HEK293 (cell line): ENCODE data around the gene TOR1AIP2.

ENCODE experiments used
- CTCF ChIA-PET: fragments of 350-600 bp; formaldehyde crosslinking; extraction: SDS; loops from one replicate; lab custom pipeline; 2021; ENCODE audit warnings: antibody characterized with exemption; lab: Yijun Ruan, JAX
- POLR2A ChIA-PET: fragments of 300-600 bp; formaldehyde crosslinking; extraction: SDS; loops from one replicate; lab custom pipeline; 2020; ENCODE audit warnings: antibody characterized with exemption, inconsistent platforms; lab: Yijun Ruan, JAX
- H3K27ac ChIP-seq: fragments of 200-500 bp; sonication (Bioruptor generic); 2 replicates; pipeline ENCODE4 v1.5.1; 2014; ENCODE audit warnings: low read depth, low read length, control low read depth, inconsistent platforms; ENCODE audit errors: extremely low read depth
- H3K36me3 ChIP-seq, 2 experiments: fragments of 200-500 bp in 1 of 2; sonication (Bioruptor generic) in 1 of 2; 1 replicate in 1 of 2; 2 replicates in 1 of 2; pipeline ENCODE4 v1.5.1; 2014 to 2017; ENCODE audit warnings: inconsistent platforms in 2 of 2, low read length in 2 of 2; ENCODE audit not compliant: control insufficient read depth in 2 of 2, insufficient read depth in 1 of 2
- H3K4me1 ChIP-seq: fragments of 200-500 bp; sonication (Bioruptor generic); 2 replicates; pipeline ENCODE4 v1.5.1; 2014; ENCODE audit warnings: mild to moderate bottlenecking, low read length, inconsistent platforms; ENCODE audit not compliant: control insufficient read depth, insufficient read depth
- H3K4me3 ChIP-seq: 2 replicates; pipeline ENCODE4 v1.5.1; 2011; ENCODE audit warnings: low read depth, mild to moderate bottlenecking, control low read depth, low read length, moderate library complexity
- H3K9me3 ChIP-seq: fragments of 200-500 bp; sonication (Bioruptor generic); 2 replicates; pipeline ENCODE4 v1.5.1; 2014; ENCODE audit warnings: low read depth, low read length, inconsistent platforms; ENCODE audit not compliant: control insufficient read depth, insufficient read depth
- SCRT1 ChIP-seq: fragments of 450-650 bp; formaldehyde crosslinking; IDR thresholded peaks from 2 replicates; pipeline ENCODE4 v1.5.1; 2016; ENCODE audit warnings: missing biosample characterization, missing genetic modification characterization, borderline replicate concordance
- ZBTB20 ChIP-seq: fragments of 450-650 bp; formaldehyde crosslinking; IDR thresholded peaks from 2 replicates; pipeline ENCODE4 v1.5.1; 2016; ENCODE audit warnings: missing biosample characterization, missing genetic modification characterization
- ZIC2 ChIP-seq: fragments of 450-650 bp; formaldehyde crosslinking; IDR thresholded peaks from 2 replicates; pipeline ENCODE4 v1.5.1; 2016; ENCODE audit warnings: missing biosample characterization, missing genetic modification characterization
- ZNF391 ChIP-seq: fragments of 450-650 bp; formaldehyde crosslinking; IDR thresholded peaks from 2 replicates; pipeline ENCODE4 v1.5.1; 2016; ENCODE audit warnings: low read depth, missing biosample characterization, missing genetic modification characterization, borderline replicate concordance
- ZNF610 ChIP-seq: fragments of 450-650 bp; formaldehyde crosslinking; IDR thresholded peaks from 2 replicates; pipeline ENCODE4 v1.5.1; 2016; ENCODE audit warnings: missing biosample characterization, missing genetic modification characterization, borderline replicate concordance
- ZNF791 ChIP-seq: fragments of 450-650 bp; formaldehyde crosslinking; IDR thresholded peaks from 2 replicates; pipeline ENCODE4 v1.5.1; 2016; ENCODE audit warnings: missing biosample characterization, missing genetic modification characterization
- ZSCAN23 ChIP-seq: fragments of 450-650 bp; formaldehyde crosslinking; IDR thresholded peaks from 2 replicates; pipeline ENCODE4 v1.5.1; 2016; ENCODE audit warnings: missing biosample characterization, missing genetic modification characterization
- TF ChIP-seq, protein P1 (sequence below): fragments of 450-650 bp; formaldehyde crosslinking; conservative IDR thresholded peaks from 2 replicates; pipeline ENCODE4 v1.5.1; 2016; ENCODE audit warnings: low read depth, missing biosample characterization, missing genetic modification characterization
- TF ChIP-seq, protein P2 (sequence below): fragments of 450-650 bp; formaldehyde crosslinking; IDR thresholded peaks from 2 replicates; pipeline ENCODE4 v1.5.1; 2016; ENCODE audit warnings: missing biosample characterization, missing genetic modification characterization
- TF ChIP-seq, protein P3 (sequence below): fragments of 450-650 bp; formaldehyde crosslinking; IDR thresholded peaks from 2 replicates; pipeline ENCODE4 v1.5.1; 2016; ENCODE audit warnings: missing biosample characterization, missing genetic modification characterization, borderline replicate concordance
- TF ChIP-seq, protein P4 (sequence below): fragments of 450-650 bp; formaldehyde crosslinking; IDR thresholded peaks from 2 replicates; pipeline ENCODE4 v1.5.1; 2016; ENCODE audit warnings: missing biosample characterization, missing genetic modification characterization, low read depth

Gene TOR1AIP2

DNA sequence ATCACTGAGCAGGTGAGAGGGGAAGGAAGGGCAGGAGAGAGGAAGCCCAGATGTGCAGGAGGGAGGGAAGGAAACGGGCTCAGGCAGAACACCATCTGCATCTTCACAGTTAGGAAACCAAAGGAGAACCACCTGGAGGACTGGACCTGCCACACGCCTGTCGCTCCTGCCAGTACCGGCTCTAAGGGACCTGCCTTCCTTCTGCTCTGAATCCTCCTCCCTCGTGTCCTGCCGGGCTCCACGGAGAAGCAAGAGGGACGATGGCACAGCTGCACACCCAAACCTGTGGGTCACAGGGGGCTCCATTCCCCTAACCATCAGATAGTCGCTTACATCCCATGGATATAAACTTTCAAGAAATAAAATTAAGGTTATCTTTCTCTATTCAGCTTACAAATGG lies 56.1 kb downstream of the TOR1AIP2 start:
- H3K4me3 ChIP-seq, result no peak overlapping the region
- TF ChIP-seq, protein P1, sequence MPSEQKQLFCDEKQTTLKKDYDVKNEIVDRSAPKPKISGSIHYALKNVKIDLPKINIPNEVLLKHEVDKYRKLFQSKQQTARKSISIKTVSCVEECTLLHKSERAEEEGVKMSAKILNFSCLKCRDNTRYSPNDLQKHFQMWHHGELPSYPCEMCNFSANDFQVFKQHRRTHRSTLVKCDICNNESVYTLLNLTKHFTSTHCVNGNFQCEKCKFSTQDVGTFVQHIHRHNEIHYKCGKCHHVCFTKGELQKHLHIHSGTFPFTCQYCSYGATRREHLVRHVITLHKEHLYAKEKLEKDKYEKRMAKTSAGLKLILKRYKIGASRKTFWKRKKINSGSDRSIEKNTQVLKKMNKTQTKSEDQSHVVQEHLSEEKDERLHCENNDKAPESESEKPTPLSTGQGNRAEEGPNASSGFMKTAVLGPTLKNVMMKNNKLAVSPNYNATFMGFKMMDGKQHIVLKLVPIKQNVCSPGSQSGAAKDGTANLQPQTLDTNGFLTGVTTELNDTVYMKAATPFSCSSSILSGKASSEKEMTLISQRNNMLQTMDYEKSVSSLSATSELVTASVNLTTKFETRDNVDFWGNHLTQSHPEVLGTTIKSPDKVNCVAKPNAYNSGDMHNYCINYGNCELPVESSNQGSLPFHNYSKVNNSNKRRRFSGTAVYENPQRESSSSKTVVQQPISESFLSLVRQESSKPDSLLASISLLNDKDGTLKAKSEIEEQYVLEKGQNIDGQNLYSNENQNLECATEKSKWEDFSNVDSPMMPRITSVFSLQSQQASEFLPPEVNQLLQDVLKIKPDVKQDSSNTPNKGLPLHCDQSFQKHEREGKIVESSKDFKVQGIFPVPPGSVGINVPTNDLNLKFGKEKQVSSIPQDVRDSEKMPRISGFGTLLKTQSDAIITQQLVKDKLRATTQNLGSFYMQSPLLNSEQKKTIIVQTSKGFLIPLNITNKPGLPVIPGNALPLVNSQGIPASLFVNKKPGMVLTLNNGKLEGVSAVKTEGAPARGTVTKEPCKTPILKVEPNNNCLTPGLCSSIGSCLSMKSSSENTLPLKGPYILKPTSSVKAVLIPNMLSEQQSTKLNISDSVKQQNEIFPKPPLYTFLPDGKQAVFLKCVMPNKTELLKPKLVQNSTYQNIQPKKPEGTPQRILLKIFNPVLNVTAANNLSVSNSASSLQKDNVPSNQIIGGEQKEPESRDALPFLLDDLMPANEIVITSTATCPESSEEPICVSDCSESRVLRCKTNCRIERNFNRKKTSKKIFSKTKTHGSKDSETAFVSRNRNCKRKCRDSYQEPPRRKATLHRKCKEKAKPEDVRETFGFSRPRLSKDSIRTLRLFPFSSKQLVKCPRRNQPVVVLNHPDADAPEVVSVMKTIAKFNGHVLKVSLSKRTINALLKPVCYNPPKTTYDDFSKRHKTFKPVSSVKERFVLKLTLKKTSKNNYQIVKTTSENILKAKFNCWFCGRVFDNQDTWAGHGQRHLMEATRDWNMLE (tag by site-specific recombination), result no peak
- 0 out of 2 replicates have a peak, but pooled peaks have one; percentile 21 for TF ChIP-seq SCRT1
- TF ChIP-seq, all 188 proteins: peak for 1
- CTCF ChIA-PET, result interaction anchor here (1.5 to 3.0 kb wide), 2 partner anchors 11 to 113 kb away, joined by 6 to 18 read pairs; no protein-coding TSS in a partner anchor
- Histone ChIP-seq H3K9me3 (no peaks in the 10 kb centered on the region), H3K4me1 (no peaks in the 10 kb centered on the region), H3K27ac (no peak overlapping the region), H3K36me3 (no peaks in the 10 kb centered on the region)
- POLR2A ChIA-PET, result no interaction called here

DNA sequence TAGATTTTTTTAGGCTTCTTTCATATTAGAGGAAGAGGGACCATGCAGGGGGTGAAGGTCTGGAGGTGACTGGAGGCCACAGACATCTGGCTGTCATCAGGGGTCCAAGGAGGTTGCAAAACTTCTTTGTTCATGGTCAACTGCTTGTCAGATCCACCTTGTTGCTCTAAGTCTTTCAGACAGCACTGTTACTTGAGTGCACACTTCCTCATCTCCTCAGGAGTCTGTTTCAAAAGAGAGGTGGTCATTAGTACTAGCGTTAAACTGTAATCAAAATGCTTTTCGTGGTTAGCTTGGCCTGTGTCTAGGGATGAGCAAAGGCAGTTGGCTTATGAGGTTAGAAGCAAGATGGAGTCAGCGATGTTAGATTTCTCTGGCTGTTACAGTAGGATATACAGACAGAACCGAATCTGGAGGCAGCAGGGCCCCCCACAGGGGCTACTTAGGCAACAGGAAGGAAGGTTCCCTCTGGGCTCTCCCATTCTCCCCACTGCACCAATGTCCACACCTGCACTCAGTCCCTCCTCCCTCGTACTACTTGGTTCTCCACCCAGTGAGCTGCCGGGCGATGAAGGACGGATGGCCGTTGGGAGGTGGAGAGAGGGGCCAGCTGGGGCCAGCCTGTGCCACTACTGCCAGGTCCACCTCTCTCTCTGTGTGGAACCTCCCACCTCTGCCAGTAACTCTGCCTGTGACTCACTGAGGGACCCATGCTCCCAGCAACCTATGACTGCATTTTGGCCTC lies 57.2 kb downstream of the TOR1AIP2 start:
- no peak overlapping the region for H3K27ac ChIP-seq
- TF ChIP-seq, protein P2, sequence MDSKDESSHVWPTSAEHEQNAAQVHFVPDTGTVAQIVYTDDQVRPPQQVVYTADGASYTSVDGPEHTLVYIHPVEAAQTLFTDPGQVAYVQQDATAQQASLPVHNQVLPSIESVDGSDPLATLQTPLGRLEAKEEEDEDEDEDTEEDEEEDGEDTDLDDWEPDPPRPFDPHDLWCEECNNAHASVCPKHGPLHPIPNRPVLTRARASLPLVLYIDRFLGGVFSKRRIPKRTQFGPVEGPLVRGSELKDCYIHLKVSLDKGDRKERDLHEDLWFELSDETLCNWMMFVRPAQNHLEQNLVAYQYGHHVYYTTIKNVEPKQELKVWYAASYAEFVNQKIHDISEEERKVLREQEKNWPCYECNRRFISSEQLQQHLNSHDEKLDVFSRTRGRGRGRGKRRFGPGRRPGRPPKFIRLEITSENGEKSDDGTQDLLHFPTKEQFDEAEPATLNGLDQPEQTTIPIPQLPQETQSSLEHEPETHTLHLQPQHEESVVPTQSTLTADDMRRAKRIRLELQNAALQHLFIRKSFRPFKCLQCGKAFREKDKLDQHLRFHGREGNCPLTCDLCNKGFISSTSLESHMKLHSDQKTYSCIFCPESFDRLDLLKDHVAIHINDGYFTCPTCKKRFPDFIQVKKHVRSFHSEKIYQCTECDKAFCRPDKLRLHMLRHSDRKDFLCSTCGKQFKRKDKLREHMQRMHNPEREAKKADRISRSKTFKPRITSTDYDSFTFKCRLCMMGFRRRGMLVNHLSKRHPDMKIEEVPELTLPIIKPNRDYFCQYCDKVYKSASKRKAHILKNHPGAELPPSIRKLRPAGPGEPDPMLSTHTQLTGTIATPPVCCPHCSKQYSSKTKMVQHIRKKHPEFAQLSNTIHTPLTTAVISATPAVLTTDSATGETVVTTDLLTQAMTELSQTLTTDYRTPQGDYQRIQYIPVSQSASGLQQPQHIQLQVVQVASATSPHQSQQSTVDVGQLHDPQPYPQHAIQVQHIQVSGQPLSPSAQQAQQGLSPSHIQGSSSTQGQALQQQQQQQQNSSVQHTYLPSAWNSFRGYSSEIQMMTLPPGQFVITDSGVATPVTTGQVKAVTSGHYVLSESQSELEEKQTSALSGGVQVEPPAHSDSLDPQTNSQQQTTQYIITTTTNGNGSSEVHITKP (tag by site-specific recombination), result 0 out of 2 replicates have a peak, but pooled peaks have one; percentile 25
- no peak for TF ChIP-seq ZSCAN23 (tag by site-specific recombination)
- TF ChIP-seq, all 188 proteins: peak for 1
- POLR2A ChIA-PET, result interaction anchor here (0.6 kb wide), 1 partner anchor 12 kb away, joined by 3 read pairs; no protein-coding TSS in a partner anchor
- CTCF ChIA-PET, result interaction anchor here (2.1 to 3.0 kb wide), 3 partner anchors 10 to 358 kb away, joined by 6 to 18 read pairs (median 16); no protein-coding TSS in a partner anchor
- no peaks in the 10 kb centered on the region for H3K36me3 ChIP-seq
- no peaks in the 10 kb centered on the region; the same call in 1 of the 2 replicates for H3K4me1 ChIP-seq
- H3K9me3 ChIP-seq, result no peaks in the 10 kb centered on the region
- no peak overlapping the region for H3K4me3 ChIP-seq

DNA sequence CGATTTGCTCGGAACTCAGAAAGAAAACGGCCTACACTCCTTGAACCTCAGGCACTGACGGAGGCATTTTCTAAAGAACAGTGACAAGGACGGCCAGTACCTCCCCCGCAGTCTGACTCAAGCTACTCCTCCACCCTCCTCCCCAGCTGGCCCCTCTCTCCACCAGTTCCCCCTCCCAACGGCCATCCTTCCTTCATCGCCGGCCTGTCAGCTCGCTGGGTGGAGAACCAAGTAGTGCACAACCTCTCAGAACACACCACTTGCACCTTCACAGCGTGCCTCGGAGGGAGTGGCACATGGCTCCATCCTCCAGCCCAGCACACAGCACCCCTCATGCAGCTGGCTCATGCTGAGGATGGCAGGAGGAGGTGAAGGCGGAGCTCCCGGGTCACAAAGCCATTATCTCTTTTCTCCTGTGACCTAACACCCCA lies 58.8 kb downstream of the TOR1AIP2 start:
- Histone ChIP-seq H3K27ac (no peak overlapping the region), H3K36me3 (no peaks in the 10 kb centered on the region), H3K4me1 (no peaks in the 10 kb centered on the region; the same call in 1 of the 2 replicates), H3K9me3 (no peaks in the 10 kb centered on the region), H3K4me3 (no peak overlapping the region)
- ChIA-PET POLR2A (no interaction called here), CTCF (interaction anchor here (0.7 to 3.1 kb wide), 5 partner anchors 9 to 360 kb away, joined by 3 to 16 read pairs (median 6); no protein-coding TSS in a partner anchor)
- TF ChIP-seq ZNF610 (tag by site-specific recombination) (no peak), ZNF391 (tag by site-specific recombination) (no peak), ZBTB20 (no peak), ZNF791 (tag by site-specific recombination) (no peak), ZIC2 (peak; percentile 41; the same call in 1 of the 2 replicates)
- TF ChIP-seq, protein P3, sequence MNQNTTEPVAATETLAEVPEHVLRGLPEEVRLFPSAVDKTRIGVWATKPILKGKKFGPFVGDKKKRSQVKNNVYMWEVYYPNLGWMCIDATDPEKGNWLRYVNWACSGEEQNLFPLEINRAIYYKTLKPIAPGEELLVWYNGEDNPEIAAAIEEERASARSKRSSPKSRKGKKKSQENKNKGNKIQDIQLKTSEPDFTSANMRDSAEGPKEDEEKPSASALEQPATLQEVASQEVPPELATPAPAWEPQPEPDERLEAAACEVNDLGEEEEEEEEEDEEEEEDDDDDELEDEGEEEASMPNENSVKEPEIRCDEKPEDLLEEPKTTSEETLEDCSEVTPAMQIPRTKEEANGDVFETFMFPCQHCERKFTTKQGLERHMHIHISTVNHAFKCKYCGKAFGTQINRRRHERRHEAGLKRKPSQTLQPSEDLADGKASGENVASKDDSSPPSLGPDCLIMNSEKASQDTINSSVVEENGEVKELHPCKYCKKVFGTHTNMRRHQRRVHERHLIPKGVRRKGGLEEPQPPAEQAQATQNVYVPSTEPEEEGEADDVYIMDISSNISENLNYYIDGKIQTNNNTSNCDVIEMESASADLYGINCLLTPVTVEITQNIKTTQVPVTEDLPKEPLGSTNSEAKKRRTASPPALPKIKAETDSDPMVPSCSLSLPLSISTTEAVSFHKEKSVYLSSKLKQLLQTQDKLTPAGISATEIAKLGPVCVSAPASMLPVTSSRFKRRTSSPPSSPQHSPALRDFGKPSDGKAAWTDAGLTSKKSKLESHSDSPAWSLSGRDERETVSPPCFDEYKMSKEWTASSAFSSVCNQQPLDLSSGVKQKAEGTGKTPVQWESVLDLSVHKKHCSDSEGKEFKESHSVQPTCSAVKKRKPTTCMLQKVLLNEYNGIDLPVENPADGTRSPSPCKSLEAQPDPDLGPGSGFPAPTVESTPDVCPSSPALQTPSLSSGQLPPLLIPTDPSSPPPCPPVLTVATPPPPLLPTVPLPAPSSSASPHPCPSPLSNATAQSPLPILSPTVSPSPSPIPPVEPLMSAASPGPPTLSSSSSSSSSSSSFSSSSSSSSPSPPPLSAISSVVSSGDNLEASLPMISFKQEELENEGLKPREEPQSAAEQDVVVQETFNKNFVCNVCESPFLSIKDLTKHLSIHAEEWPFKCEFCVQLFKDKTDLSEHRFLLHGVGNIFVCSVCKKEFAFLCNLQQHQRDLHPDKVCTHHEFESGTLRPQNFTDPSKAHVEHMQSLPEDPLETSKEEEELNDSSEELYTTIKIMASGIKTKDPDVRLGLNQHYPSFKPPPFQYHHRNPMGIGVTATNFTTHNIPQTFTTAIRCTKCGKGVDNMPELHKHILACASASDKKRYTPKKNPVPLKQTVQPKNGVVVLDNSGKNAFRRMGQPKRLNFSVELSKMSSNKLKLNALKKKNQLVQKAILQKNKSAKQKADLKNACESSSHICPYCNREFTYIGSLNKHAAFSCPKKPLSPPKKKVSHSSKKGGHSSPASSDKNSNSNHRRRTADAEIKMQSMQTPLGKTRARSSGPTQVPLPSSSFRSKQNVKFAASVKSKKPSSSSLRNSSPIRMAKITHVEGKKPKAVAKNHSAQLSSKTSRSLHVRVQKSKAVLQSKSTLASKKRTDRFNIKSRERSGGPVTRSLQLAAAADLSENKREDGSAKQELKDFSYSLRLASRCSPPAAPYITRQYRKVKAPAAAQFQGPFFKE (tag by site-specific recombination), result no peak
- TF ChIP-seq, protein P4, sequence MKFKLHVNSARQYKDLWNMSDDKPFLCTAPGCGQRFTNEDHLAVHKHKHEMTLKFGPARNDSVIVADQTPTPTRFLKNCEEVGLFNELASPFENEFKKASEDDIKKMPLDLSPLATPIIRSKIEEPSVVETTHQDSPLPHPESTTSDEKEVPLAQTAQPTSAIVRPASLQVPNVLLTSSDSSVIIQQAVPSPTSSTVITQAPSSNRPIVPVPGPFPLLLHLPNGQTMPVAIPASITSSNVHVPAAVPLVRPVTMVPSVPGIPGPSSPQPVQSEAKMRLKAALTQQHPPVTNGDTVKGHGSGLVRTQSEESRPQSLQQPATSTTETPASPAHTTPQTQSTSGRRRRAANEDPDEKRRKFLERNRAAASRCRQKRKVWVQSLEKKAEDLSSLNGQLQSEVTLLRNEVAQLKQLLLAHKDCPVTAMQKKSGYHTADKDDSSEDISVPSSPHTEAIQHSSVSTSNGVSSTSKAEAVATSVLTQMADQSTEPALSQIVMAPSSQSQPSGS (tag by site-specific recombination), result no peak
